A673 (cell line): ENCODE data around the gene MTOR. TPM values are rescaled to one million over a fixed set of nuclear protein-coding genes. Genes with fewer than 3 reads are reported as not detected.
"Not testable (repeated sequence)": the region's sequence is repeated elsewhere in the genome, so short reads cannot be mapped to it uniquely, and the experiment has no call there.

ENCODE experiments used
- BruUV-seq: library from RNA; stranded (reverse); fragments of 400-500 nt; replicated peaks from 2 replicates; lab custom pipeline; 2021; lab: Mats Ljungman, UMichigan
- CTCF ChIA-PET: fragments of 300-600 bp; sonication (Branson Sonifier 250); formaldehyde crosslinking; loops from one replicate; lab custom pipeline; 2022; ENCODE audit warnings: antibody characterized with exemption; lab: Charles Lee
- POLR2A ChIA-PET: fragments of 300-600 bp; sonication (Branson Sonifier 250); formaldehyde crosslinking; loops from one replicate; lab custom pipeline; 2022; ENCODE audit warnings: antibody characterized with exemption; ENCODE audit not compliant: low non-redundant PET; lab: Charles Lee
- DNase-seq: peaks from one replicate; pipeline ENCODE4 v3.0.0-alpha.2; 2015; ENCODE audit warnings: low spot score
- H3K27ac ChIP-seq: fragments of 200-600 bp; sonication (generic); 2 replicates; pipeline ENCODE4 v1.5.1; 2016; ENCODE audit warnings: mixed run types, low read depth, mild to moderate bottlenecking, mixed read lengths, antibody characterized with exemption, low read length; ENCODE audit not compliant: poor library complexity, severe bottlenecking
- H3K27me3 ChIP-seq: fragments of 200-600 bp; sonication (generic); replicated peaks from 2 replicates; pipeline ENCODE4 v1.6.1; 2017; ENCODE audit warnings: mixed run types, low read depth, mild to moderate bottlenecking, mixed read lengths, antibody characterized with exemption, low read length; ENCODE audit not compliant: insufficient read depth, poor library complexity
- H3K36me3 ChIP-seq: fragments of 200-600 bp; sonication (generic); 2 replicates; pipeline ENCODE4 v1.6.1; 2016; ENCODE audit warnings: mixed run types, mild to moderate bottlenecking, mixed read lengths, antibody characterized with exemption, low read length; ENCODE audit not compliant: insufficient read depth, poor library complexity, severe bottlenecking
- H3K4me1 ChIP-seq: fragments of 200-600 bp; sonication (generic); 2 replicates; pipeline ENCODE4 v1.6.1; 2017; ENCODE audit warnings: mixed run types, mild to moderate bottlenecking, mixed read lengths, antibody characterized with exemption, low read length; ENCODE audit not compliant: insufficient read depth, poor library complexity, severe bottlenecking
- H3K4me3 ChIP-seq: fragments of 200-600 bp; sonication (generic); 2 replicates; pipeline ENCODE4 v1.5.1; 2016; ENCODE audit warnings: low read depth, mixed run types, mild to moderate bottlenecking, mixed read lengths, low read length; ENCODE audit not compliant: poor library complexity, severe bottlenecking
- H3K9me3 ChIP-seq: fragments of 200-600 bp; sonication (generic); 2 replicates; pipeline ENCODE4 v1.6.1; 2016; ENCODE audit warnings: mixed run types, low read depth, mild to moderate bottlenecking, mixed read lengths, antibody characterized with exemption, low read length; ENCODE audit not compliant: poor library complexity, severe bottlenecking
- CTCF ChIP-seq: fragments of 300-800, 200-600 bp; sonication (generic); conservative IDR thresholded peaks from 2 replicates; pipeline ENCODE4 v1.5.1; 2017; ENCODE audit warnings: low read depth, mild to moderate bottlenecking, antibody characterized with exemption, low read length, moderate library complexity, mixed read lengths
- EZH2 ChIP-seq: fragments of 200-600 bp; sonication (generic); IDR thresholded peaks from 2 replicates; pipeline ENCODE4 v1.6.1; 2017; ENCODE audit warnings: borderline replicate concordance, low read depth, mild to moderate bottlenecking, mixed read lengths, antibody characterized with exemption, low read length; ENCODE audit not compliant: poor library complexity, severe bottlenecking
- intact Hi-C: fragments of 100-400 bp; cut with micrococcal nuclease; formaldehyde crosslinking; loops from one replicate; pipeline ENCODE4 v1.10.0; 2022; ENCODE audit not compliant: unreplicated experiment
- total RNA-seq: library from RNA; stranded (reverse); gene quantifications from 2 replicates; pipeline ENCODE4 v1.2.3, GENCODE V29; 2021

The MTOR gene
- total RNA-seq, 1 experiment from 2014 or later: 63.7 TPM

- intact Hi-C loops, H3K4me1 ChIP-seq, BruUV-seq, H3K9me3 ChIP-seq, H3K4me3 ChIP-seq, H3K27me3 ChIP-seq, H3K27ac ChIP-seq, POLR2A ChIA-PET: not testable (repeated sequence)
- H3K36me3 ChIP-seq: peaks cover 45% of the 10 kb centered on the region
- CTCF ChIA-PET: interaction anchor here (1.1 kb wide), 1 partner anchor 27 kb away, joined by 4 read pairs; no protein-coding TSS in a partner anchor
- peak; percentile 66 for DNase-seq
- TF ChIP-seq CTCF: peak; percentile 39
Measured at GRCh38 chr1:11063937-11064537, 198.3 kb downstream of the MTOR start.

DNA sequence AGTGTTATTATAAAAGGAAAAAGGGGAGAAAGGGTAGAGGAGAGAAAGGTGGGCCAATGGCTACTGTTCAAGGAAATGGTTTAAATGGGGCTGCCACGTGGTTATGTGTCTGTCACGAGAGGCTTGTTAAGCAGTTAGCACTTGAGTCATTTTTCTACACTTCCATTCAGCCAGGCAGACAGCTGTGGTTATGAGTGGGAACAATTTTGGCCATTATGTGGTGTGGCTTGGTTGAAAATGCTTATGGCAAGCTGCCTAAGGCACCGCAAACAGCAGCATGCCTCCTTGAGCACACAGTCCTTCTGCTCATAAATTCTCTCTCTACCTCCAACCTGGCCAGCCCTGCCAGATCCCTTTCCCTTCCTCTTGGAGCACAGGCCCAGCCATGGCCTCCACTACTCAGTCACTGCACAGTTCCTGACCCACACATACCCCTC, 199.4 kb downstream of the MTOR start:
- intact Hi-C loops: no loop called here
- no peaks in the 10 kb centered on the region for H3K27me3 ChIP-seq
- ChIA-PET CTCF (interaction anchor here (1.1 kb wide), 1 partner anchor 26 kb away, joined by 4 read pairs; no protein-coding TSS in a partner anchor), POLR2A (no interaction called here)
- no peak overlapping the region for H3K4me3 ChIP-seq
- no peak overlapping the region for H3K27ac ChIP-seq
- no peak for TF ChIP-seq CTCF
- no peak for TF ChIP-seq EZH2
- H3K36me3 ChIP-seq: peaks cover 37% of the 10 kb centered on the region
- DNase-seq: peak; percentile 35
- BruUV-seq: no TSS peak
- peaks cover 4% of the 10 kb centered on the region for H3K4me1 ChIP-seq
- H3K9me3 ChIP-seq: no peaks in the 10 kb centered on the region

DNA sequence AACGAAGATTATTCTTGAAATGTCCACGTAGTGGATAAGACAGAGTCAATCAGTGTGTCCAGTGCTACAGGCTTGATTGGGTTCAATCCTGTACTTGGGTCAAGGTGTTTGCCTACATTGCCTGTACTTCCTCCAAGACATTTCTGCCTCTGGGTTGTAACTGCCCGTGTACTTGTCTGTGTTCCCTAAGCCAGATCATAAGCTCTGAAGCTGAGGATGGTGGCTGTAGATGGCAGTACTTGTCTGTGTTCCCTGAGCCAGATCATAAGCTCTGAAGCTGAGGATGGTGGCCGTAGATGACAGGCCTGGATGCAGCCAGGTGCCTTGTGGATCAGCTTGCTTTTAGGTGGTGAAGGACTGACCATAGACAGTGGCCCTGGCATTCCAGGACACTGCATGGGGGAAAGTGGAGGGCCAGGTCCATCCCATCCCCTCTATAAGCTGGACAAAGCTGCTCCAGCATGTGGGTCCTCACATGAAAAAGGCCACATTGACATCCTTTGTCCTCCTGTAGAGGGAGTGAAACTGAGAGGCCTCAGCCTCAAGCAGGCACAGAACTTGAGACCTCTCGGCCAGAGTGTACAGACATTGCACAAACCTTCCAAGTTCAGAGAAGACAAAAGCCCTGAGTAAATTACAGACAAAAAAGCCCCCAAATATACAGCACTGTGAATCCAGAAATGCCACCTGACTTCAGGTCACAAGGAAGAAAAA, 200.5 kb downstream of the MTOR start:
- Histone ChIP-seq H3K27me3 (no peaks in the 10 kb centered on the region), H3K4me1 (peaks cover 4% of the 10 kb centered on the region), H3K9me3 (no peaks in the 10 kb centered on the region), H3K36me3 (peaks cover 34% of the 10 kb centered on the region), H3K4me3 (no peak overlapping the region), H3K27ac (no peak overlapping the region)
- no TSS peak for BruUV-seq
- POLR2A ChIA-PET: no interaction called here
- no peak for TF ChIP-seq EZH2
- TF ChIP-seq CTCF: no peak
- intact Hi-C loops: no loop called here
- CTCF ChIA-PET: no interaction called here
- no peak for DNase-seq
